Right lobe of liver (tissue), 4 donors: ENCODE results near the gene MED31.

Experiments used
- POLR2A ChIP-seq: fragments of 450-650 bp; IDR thresholded peaks from one replicate; pipeline ENCODE4 v1.6.1; 2017; ENCODE audit warnings: antibody characterized with exemption, mild to moderate bottlenecking
- TF ChIP-seq, protein P1 (sequence below), 4 donors: fragments of 200-600 bp in 3 of 4; fragments of 450-650 bp in 1 of 4; IDR thresholded peaks; one replicate each; pipeline versions ENCODE4 v1.5.1 to v1.8.0; 2016 to 2022; ENCODE audit warnings: antibody characterized with exemption in 4 of 4, mild to moderate bottlenecking in 2 of 4
- donor health status: DM: no; HTN: no; CAD: no.
- donor health status: DM: no; HTN: no; CAD: no.
- donor health status: DM: no; HTN: yes; CAD: no.

- no peak for TF ChIP-seq POLR2A
- TF ChIP-seq, protein P1, sequence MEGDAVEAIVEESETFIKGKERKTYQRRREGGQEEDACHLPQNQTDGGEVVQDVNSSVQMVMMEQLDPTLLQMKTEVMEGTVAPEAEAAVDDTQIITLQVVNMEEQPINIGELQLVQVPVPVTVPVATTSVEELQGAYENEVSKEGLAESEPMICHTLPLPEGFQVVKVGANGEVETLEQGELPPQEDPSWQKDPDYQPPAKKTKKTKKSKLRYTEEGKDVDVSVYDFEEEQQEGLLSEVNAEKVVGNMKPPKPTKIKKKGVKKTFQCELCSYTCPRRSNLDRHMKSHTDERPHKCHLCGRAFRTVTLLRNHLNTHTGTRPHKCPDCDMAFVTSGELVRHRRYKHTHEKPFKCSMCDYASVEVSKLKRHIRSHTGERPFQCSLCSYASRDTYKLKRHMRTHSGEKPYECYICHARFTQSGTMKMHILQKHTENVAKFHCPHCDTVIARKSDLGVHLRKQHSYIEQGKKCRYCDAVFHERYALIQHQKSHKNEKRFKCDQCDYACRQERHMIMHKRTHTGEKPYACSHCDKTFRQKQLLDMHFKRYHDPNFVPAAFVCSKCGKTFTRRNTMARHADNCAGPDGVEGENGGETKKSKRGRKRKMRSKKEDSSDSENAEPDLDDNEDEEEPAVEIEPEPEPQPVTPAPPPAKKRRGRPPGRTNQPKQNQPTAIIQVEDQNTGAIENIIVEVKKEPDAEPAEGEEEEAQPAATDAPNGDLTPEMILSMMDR (IDR thresholded peaks at IDR 0.05), result no peak
These were observed 23.9 kb upstream of the MED31 start for GRCh38 chr17:6675201-6675825.
